ENCODE results near the gene PAK4.
A peak's percentile ranks its signal among the peaks of the same experiment; 100 is the strongest.

The PAK4 gene

DNA sequence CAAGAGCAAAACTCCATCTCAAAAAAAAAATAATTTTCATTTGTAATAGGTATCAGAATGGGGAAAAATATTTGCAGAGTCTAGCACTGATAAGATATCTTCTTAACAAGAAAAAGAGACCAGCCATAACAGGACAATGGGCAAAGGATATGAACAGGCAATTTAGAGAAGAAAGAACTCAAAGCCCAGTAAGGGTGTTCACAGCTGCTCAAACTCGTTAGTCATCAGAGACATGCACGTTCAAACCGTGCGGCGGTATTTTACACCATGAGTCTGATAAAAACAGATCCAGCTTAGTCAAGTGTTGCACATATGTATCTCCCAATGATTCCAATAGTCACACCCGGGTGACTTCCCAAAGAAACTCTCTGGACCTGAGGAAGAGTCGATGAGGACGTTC is 57.5 kb downstream of the PAK4 start:
- no peak for DNase-seq

DNA sequence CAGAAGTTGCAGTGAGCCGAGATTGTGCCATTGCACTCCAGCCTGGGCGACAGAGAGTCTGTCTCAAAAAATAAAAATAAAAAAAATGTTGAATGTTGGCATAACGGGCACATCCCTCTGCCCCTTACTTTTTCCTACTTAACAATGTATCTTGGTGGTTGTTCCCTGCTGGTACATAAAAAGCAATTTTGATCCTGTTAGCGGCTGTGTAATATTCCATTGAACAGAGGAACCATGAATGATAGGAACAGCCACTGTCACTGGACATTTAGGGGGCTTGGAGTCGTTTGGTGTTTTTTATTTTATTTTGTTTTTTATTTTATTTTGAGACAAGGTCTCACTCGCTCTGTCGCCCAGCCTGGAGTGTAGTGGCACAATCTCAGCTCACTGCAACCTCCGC is 60.8 kb downstream of the PAK4 start:
- no peak for DNase-seq

DNA sequence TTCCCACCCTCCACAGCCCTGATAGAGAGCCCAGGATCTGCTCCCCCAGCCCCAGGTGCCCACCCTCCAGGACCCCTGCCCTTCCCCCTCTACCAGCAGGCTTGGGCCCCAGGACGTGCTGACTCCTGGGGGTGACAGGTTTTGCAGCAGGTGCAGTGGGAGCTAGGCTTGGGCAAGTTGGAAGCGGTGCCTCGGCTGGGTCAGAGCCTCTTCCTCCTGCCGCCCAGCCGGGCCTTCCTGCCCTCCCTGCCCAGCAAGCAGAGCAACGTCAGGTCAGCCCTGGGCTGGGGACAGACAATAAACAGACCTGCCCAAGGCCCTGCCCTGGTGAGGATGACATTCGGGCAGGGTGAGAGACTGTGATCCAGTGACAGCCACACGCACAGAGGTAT is 62.0 kb downstream of the PAK4 start:
- no peak for DNase-seq

DNA sequence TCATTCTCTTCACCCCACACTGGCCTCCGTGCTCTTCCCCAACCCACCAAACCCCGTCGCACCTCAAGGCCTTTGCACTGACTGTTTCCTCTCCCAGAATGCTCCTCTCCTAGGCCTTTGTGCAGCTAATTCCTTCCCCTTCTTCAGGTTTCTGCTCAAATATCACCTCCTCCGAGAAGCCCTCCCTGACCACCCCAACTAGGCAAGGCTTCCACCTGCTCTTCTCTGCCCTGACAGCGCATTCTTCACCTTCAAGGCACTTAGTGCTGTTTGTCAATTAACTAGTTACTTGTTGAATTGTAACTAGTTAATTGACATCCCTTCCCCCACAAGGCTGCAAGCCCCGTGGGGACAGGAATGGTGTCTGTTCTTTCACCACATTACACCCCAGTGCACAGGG is 63.4 kb downstream of the PAK4 start:
- no peak for DNase-seq

DNA sequence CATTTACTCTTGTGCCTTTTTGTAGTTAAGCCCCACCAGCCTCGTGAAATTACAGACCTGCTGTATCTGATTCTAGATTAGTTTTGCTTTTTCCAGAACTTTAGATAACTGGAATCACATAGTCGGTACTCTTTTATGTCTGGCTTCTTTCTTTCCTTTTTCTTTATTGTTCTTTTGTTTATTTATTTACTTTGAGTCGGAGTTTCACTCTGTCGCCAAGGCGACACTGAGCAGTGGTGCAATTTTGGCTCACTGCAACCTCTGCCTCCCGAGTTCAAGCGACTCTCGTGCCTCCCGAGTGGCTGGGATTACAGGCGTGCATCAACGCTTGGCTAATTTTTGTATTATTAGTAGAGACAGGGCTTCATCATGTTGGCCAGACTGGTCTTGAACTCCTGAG is 65.2 kb downstream of the PAK4 start:
- DNase-seq = no peak

DNA sequence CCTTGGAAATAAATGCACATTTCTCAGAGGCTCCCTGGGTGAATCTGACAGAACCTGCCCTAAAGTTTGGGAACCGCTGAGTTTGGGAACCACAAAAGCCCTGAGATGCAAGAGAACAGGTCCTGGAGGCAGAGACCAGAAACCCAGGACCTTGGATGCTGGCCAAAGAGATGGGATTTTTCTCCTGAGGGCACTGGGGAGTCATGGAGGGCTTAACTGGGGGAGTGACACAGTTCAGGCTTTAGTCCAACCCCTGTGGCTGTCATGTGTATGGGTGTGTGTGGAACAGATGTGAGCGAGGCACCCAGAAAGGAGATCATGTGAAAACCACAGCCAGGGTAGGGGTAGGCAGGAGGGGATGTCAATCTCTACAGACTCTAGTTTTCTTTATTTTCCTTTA is 67.3 kb downstream of the PAK4 start:
- DNase-seq = no peak

DNA sequence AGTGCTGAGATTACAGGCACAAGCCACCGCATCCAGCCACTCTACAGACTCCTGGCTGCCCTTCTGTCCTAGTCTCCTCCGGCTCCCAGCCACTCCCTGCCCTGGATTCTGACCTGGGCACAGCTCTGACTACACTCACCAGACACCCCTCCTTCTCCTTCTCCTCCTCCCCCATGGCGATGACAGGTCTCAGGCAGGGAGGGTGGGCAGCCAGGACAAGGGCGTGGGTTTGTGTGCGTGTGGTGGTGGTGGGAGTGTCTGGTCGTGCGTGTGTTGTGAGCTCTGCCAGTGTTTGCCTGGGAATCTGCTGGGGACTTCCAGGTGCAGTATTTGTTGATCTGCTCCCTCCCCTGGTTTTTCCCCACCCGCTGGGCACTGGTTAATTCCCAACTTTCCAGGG is 68.2 kb downstream of the PAK4 start:
- DNase-seq = no peak

DNA sequence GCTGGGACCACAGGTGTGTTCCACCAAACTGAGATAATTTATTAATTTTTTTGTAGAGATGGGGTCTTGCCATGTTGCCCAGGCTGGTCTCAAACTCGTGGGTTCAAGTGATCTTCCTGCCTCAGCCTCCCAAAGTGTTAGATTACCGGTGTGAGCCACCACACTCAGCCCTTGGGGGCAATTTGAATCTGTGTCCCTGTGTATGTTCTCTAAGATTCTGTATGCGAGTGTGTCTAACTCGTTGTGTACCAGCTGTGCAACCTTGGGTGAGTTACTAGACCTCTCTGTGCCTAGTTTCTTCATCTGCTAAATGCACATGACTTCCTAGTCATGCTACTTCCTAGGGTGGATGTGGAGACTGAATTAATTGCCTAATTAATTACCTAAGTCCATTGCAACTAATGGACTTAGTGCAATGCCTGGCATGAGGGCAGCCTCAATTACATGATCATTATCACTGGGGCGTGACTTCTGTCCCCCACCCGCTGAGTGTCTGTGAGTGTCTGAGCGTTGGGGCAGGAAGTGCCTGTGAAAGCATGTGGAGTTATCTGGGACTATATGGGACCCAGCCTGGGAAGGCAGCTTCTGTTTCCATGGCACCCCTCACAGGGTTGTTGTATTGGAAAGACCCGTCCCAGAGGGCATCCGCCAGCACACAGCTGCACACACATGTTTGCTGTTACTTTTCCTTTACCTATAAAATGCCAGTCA is 69.4 kb downstream of the PAK4 start:
- no peak for DNase-seq

DNA sequence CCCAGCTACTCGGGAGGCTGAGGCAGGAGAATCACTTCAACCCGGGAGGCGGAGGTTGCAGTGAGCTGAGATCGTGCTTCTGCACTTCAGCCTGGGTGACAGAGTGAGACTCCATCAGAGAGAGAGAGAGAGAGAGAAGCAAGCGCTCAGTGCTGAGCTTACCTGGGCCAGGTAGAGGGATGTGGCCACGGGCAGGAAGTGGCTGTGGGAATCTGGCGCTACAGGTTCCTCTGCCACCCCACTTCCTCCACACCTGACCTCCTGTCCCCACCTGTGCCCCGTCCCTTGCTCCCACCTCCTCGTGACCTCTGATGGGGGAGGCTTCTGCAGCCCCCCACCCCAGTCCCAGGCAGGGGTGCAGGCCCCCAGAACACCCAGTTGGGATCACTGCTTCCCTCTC is 70.2 kb downstream of the PAK4 start:
- no peak for DNase-seq

DNA sequence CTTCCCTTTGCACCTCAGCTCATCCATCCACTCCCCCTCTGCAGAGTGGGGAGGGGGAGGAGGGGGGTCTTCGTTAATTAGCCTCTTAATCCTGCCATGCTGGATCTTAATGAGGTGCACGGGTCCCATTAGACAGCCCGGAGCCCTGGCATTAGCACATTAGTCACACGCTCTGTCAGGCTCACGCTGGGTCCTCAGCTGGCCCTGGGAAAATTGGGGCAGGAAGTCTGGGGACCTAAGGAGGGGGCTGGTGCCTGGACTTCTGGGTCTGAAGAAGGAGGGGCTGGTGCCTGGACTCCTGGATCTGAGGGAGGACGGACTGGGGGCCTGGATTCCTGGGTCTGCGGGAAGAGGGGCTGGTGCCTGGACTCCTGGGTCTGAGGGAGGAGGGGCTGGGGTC is 70.7 kb downstream of the PAK4 start:
- DNase-seq = no peak

DNA sequence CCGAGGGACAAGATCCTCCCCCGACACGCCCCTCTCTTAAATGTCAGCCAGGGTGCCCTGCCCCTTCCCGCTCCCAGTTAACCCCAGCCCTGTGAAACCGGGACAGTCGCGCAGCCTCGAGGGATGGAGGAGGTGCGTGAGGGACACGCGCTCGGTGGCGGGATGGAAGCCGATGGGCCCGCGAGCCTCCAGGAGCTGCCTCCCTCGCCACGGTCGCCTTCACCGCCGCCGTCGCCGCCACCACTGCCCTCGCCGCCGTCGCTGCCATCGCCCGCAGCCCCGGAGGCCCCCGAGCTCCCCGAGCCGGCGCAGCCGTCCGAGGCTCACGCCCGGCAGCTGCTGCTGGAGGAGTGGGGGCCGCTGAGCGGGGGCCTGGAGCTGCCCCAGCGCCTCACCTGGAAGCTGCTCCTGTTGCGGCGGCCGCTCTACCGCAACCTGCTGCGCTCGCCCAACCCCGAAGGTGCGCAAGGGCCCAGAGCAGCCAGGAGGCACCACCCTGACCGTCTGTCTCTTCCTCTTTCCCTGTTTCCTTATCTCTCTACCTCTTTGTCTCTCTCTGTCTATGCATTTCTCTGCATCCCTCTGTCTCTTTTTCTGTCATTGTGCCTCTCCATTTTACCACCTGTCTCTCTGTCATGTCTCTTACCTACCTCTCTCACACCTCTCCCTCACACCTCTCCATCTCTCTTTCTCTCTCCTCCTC is 71.4 kb downstream of the PAK4 start, which contains the start of gene NCCRP1:
Gene NCCRP1 (plus strand): TSS at position 105 of the 703 bp plus-strand sequence. CDS start 19 bp downstream, at position 124.
- DNase-seq = no peak

DNA sequence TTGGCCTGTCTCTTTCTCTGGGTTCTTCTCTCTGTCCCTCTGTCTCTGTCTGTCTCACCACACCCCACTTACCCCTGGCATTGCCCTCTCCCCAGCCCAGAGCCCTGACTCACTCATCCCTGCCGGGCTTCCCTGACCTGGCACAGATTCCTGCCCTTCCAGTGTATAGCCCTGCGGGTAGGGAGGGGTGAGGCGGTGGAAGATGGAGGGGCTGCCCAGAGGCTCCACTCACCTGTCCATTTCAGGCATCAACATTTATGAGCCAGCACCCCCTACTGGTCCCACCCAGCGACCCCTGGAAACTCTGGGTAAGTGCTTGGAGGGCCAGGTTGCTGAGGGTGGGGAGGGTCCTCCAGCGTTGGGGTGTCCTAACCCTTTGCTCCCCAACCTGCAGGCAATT is 72.2 kb downstream of the PAK4 start:
- DNase-seq = no peak

DNA sequence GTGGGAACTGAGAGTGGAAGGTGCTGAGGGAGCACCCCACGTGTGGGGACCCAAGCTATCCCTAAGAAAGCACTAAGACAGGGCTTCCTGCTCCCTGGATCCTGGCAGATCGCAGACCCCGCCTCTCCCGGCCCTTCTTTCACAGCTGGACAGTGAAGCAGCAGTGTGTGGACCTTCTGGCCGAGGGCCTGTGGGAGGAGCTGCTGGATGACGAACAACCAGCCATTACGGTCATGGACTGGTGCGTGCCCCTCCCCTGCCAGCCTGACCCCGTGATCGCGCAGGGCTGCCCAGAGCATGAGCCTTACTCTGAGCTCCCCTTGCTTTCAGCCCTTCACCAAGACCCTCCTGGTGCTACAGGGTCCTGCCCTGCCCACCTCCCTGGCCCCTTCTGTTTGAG is 73.4 kb downstream of the PAK4 start:
- DNase-seq = no peak

DNA sequence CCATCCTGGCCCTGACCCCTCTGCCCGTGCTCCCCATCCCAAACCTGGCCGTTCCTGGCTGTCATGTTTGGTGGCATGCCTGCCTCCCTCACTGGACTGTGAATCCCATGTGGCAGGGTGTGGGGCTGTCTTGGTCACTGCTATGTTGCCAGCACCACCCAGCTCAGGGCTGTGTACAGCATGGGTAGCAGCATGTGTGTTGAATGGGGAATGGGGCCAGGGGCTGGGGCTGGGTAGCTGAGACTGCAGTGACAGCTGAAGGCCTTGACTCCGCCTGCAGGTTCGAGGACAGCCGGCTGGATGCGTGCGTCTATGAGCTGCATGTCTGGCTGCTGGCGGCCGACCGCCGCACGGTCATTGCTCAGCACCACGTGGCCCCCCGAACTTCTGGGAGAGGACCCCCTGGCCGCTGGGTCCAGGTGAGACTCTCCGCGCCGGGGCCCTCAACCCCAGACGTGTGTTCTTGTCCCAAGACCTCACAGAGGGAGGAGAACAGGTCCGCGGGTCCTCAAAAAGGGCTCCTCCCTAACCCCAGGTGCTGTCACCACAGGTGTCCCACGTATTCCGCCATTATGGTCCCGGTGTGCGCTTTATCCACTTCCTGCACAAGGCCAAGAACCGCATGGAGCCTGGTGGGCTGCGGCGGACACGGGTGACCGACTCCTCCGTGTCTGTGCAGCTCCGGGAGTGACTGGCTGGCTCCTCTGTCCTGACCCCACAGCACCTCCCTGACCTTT is 74.6 kb downstream of the PAK4 start:
- no peak for DNase-seq

DNA sequence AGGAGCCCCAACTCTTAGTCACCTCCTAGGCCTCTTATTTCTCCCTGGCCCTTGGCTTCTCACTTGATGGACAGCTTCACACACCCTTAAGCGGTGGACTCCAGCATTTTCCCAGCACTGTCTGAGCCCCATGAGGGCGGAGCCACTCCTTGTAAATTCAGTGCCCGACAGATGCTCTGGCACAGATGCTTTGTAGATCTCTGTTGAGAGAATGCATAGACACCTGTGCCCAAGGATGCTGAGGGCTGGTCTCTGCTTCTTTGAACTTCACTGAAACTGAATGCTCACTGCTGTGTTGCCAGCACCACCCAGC is 75.2 kb downstream of the PAK4 start:
- DNase-seq = peak; percentile 78

DNA sequence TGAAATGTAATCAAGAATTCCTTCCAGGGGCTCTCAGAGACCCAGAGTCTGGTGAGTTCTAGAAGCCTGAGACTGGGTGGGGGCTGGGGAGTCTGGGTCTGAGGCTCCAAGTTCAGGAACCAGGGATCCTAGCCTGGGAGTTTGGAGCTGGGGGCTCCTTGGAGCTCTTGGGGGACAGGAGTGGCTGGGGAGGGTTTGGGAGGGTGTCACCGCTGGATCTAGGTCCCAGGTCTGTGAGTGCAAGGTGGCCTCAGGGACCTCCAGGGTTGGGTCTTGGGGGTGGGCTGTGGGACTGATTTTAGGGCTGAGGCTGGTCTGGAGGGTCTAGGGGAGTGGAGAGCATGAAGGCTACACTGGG is 77.4 kb downstream of the PAK4 start:
- no peak for DNase-seq

DNA sequence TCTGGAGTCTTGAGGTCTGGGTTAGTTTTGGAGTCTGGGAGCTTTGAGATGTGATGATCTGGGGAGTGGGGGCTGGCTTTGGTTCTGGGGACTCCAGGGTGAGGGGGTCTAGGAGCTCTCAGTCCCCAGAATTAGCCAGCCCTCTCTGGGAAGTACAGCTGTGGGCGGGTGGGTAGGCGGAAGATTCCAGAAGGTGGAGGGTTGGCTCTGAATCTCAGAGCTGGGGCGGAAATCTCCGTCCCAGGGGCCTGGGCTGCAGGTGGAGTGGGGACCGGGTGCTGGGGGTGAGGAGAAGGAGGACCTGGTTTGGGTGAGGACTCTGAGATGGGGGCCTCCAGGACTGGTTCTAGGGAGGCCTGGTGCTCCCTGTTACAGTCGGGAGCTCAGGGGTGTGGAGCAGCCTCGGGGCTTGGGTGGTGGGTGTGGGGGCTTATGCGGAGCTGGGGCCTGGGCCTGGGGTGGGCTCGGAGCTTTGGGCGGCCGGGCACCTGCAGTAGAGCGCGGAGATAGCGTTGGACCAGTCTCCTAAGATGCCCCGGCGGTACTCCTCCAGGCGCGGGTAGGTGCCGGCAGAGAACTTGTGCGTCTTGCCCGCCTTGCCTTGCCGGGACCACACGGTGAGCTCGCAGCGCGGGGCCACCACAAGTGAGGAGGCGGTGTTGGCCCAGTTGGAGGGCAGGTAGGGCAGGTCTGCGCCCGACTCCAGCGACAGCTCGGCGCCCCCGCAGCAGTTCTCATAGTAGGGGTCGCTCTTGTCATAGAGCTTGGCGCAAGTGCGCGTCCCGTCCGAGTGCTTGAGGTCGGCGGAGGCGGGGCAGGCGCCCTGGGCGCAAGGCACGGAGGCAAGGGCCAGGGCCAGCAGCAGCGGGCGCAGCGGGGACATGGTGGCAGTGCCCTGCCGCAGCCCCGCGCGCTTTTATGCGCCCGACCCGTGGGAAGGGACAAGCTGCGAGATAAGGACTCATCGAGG is 78.1 kb downstream of the PAK4 start, which contains the start of gene SYCN:
Gene SYCN (minus strand): TSS at position 892 of the 970 bp plus-strand sequence. CDS start 9 bp downstream, at position 883.
- DNase-seq = no peak

DNA sequence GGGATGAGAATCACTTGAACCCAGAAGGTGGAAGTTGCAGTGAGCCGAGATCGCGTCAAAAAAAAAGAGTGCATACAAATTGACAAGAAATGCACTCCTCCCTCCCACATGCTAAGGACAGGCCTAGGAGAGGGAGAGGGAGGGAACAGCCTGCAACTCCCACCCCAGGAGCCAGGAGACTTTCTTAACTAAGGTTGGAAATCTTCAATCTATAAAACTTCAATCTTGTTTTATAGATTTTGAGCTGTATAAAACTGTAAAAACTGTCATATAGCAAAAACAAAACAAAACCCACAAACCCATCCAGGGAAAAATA is 79.8 kb downstream of the PAK4 start:
- no peak for DNase-seq

DNA sequence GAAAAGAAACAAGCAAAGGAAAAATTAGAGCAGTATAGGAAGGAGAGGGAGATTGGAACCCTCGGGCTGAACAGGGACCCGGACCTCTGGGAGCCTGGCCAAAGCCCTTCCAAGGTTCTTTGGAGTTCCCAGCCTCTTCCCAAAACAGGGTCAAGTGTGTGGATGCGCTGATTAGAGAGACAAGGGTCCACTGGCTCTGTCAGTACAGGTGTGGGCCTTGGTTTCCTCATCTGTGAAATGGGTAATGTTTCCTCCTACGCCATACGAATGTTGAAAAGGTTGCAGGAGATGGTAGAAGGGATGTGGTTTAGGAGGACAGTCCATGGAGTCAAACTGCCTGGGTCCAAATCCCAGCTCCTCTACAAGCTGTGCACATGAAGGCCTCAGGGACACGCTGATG is 80.5 kb downstream of the PAK4 start:
- DNase-seq = no peak

DNA sequence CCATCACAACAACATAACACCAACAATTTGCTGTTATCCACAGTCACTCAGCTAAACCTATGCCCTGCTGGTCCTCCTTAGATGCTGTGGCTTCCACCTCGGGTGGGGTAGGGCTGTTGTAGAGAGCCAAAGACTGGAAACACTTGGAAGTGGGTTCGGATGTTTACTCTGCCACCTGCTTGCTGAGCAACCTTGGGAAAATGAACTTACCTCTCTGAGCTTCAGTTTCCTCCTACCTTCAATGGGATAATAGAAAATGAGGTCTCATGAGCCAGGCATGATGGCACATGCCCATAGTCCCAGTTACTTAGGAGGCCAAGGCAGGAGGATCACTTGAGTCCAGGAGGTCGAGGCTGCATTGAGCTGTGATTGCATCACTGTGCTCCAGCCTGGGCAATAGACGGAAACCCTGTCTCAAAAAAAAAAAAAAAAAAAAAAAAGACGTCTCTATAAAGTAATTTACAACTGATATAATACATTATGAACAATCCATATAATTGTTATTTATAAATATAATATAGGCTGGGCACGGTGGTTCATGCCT is 81.8 kb downstream of the PAK4 start:
- no peak for DNase-seq

DNA sequence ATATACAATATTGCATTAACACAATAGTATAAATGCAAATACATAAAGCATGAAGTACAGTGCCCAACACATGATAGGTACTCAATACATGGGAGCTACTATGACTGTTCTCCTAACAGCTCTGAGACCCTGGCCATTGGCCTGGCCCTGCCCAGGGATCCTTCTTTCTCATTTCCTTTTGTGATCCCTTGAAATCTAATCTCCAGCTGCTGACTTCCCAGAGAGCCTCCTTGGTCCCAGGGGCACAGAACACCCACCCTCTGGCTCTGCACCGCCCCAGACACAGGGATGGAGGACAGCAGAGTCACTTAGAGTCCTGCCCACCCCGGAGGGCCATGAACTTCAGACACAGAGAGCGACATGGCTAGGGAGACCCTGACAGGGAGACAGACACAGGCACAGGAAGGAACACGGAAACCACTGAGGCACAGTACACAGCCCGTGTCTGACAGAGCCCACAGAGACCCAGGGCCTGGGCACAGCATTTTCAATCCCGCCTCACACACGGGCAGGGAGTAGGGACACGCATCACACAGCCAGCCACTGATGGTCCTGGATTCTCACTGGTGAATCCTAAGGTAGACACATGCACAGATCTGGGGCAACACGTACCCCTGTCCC is 82.7 kb downstream of the PAK4 start:
- no peak for DNase-seq

DNA sequence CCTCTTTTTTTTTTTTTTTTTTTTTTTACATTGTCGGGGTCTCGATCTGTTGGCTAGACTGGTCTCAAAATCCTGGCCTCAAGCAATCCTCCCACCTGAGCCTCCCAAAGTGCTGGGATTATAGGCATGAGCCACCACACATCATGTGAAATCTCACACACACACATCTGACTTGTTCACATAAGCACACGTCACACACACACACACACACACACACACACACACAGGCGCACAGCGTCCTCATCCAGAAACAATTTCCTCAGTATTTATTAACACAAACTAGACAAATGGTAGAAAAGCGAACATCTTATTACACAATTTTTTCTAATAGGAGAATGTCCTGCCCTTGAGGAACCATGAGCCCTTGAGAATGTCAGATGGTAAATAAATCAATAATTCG is 83.6 kb downstream of the PAK4 start:
- DNase-seq = no peak

Measured in NCI-H2171 treated with DMSO at 0.1 percent for 48 hours (cell line).